DMS153 treated with DMSO at 0.1 percent for 48 hours (cell line): Measurements from ENCODE around the gene FNDC1.
A peak's percentile ranks its signal among the peaks of the same experiment; 100 is the strongest.

ENCODE experiments used
- DNase-seq: peaks from one replicate; lab custom pipeline; 2025; ENCODE audit not compliant: unreplicated experiment; lab: John Stamatoyannopoulos, UW

Gene FNDC1

GRCh38 chr6:159204605-159205004 lies 35.4 kb downstream of the FNDC1 start:
- no peak for DNase-seq

DNA sequence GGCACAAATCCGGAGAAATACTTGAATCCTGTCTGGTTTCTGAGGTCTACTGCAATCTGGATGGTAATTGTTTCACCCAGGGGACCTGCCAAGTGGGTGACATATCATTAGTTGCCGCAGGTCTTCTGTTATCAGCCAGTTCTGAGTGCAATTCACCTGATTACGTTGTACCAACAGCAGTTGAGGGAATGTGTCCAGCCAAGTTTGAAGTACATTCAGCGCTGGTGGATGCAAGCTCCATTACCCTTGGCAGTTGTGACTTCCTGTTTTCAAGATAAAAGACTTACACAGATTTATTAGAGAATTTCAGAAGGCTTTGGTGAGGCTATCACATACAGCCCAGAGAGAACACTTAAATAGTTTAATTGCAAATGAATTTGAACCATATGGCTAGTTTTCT lies 42.8 kb downstream of the FNDC1 start:
- no peak for DNase-seq

DNA sequence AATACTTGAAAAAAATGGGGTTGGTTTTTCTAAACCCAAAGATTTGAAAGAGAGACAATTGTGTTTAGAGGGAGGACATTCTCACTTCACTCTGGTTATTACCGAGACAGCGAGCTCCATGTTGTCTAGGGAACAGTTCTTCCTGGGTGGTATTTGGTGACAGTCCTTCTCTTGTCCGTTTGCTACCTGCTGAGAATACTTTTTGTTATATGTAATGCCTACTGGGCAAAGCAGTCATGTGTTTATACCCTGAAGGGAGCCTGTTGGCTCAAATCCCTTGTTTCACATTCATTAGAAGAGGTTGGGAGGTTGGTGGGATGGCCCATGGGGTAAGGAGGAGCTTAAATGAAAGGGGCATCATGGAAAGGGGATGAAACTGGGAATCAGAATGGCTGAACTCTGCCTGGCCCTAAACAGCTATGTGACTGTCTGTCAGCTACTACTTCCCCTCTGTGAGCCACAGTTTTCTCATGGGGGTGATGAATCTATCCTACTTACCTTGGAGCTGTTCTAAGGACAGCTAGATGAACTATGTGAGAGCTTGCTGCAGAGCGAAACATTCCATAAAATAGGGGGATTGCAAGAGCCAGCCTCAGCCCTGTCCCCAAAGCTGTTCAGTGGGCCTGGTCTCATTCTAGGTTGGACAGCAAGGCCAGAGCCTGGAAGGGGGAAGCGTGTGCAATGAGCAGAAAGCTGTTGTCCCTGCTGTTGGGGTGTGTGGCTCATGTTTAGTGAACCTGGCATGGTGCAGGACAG lies 43.5 kb downstream of the FNDC1 start:
- no peak for DNase-seq

DNA sequence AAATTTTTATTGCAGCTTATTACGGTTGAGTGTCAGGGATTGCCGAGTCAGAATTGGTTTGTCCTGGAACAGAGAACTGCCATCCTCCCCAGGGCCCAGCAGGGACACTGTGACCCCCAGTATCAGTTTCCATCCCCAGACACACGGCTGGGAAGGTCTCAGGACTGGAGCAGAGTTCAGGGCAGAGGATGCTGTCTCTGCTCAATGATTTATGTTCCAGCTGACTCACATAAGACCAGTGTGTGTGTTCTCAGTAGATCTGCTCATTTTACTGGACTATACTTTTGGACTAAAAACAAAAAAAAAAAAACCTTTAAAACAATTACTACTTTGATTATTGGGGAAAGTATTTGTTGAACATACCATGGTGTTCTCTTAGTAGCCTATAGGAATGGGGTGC lies 44.2 kb downstream of the FNDC1 start:
- DNase-seq = no peak

- no peak for DNase-seq
Observed at GRCh38 chr6:159214281-159214680, 45.1 kb downstream of the FNDC1 start.

DNA sequence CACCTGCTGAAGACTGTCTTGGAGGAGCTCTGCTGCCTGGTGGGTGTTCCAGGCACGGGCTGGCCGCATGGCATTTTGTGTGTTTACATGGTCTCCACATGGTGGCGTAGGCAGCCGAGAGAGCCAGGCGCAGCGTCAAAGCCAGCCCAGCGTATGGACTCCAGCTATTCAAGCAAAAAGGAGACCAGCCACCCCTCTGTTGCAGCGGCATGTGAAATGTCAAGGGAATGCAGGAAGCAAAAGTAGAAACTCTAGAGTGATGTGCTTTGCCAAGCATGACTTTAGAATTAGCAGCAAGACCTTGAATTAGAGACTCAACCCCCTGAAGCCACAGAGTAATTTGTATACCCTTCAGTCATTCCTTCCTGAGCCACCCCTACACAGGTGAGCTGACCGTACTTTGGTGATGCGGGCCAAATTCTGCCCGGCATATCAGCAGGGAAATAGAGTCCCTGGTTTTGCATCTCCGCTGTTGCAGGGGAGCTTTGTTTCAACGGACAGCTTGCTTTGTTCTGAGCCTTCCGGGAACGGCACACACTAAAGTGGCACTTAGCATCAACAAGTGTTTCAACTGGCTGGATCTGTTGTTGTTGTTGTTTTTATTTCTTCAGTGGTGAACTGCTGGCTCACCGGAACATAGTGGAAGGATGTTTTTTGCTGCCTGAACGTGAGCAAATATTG lies 48.5 kb downstream of the FNDC1 start:
- peak; percentile 27 for DNase-seq

DNA sequence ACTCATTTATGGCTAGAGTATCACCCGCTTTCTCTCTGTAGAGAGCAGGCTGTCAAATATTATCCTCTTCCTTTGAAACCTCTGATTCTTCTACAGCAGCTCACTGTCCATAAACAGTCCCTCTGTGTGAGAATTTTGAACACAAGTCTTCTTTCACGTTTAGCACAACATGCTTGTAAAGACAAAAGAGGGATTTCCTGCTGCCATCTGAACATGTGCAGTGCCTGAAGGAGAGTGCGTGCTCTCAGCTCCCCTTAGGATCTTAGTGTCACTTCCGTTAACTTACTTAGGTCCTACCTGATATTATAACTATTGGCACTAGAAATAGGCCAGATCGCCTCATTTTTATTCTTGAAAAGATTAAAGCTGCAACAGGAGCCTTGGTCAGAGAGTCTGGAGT lies 50.9 kb downstream of the FNDC1 start:
- no peak for DNase-seq

GRCh38 chr6:159221486-159222170 lies 52.4 kb downstream of the FNDC1 start:
- no peak for DNase-seq

DNA sequence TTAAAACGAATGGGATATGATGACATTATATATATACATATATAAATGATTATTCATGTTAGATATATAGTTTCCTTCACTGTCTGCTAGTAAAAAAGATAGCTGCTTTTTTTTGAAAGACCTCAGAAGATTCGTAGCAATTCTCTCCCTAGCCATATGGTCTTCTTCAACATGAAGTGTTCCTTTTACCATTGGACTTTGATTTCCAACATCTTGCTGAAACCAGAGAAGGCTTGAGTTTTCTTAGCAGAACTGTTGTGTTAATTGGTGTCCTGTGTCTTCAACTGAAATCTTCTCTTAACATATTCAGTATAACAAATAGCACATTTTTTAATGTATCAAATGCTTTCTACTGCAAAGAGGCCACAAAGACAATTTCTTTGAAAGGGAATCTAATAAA lies 55.3 kb downstream of the FNDC1 start:
- no peak for DNase-seq

- no peak for DNase-seq
Observed at GRCh38 chr6:159229651-159230051, 60.5 kb downstream of the FNDC1 start.

- no peak for DNase-seq
Observed at GRCh38 chr6:159232106-159232645, 63.0 kb downstream of the FNDC1 start.

- no peak for DNase-seq
Observed at GRCh38 chr6:159232751-159233150, 63.6 kb downstream of the FNDC1 start.

DNA sequence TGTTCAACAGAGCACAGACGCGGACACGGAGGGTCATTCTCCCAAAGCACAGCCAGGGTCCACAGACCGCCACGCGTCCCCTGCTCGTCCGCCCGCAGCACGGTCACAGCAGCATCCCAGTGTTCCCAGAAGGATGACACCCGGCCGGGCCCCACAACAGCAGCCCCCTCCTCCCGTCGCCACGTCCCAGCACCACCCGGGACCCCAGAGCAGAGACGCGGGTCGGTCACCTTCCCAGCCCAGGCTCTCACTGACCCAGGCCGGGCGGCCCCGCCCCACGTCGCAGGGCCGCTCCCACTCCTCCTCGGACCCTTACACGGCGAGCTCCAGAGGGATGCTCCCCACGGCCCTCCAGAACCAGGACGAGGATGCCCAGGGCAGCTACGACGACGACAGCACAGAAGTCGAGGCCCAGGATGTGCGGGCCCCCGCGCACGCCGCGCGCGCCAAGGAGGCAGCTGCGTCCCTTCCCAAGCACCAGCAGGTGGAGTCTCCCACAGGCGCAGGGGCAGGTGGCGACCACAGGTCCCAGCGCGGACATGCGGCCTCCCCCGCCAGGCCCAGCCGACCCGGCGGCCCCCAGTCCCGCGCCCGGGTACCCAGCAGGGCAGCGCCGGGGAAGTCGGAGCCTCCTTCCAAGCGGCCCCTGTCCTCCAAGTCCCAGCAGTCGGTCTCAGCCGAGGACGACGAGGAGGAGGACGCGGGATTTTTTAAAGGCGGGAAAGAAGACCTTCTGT lies 64.3 kb downstream of the FNDC1 start:
- DNase-seq = no peak

GRCh38 chr6:159234102-159234553 lies 64.9 kb downstream of the FNDC1 start:
- no peak for DNase-seq

- DNase-seq = no peak
Observed at GRCh38 chr6:159238920-159239558, 69.8 kb downstream of the FNDC1 start.

GRCh38 chr6:159249128-159249527 lies 79.9 kb downstream of the FNDC1 start:
- no peak for DNase-seq

DNA sequence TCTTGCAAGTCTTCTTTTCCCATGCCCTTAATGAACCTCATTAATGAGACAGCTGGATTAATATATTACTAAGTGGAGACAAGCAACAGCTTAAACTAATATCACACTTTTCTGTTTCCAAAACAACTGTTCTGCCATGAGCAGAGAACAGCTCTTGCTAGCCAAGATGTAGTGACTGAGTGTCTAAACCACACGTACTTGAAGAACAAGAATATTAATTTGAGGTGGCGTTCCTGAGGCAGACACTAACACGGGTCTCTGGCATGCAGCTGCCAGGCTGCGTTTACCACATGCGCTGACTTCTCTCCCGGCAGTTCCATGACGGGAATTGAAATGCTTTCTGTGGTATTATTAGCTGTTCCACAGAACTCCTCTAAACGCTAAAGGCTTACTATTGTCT lies 80.6 kb downstream of the FNDC1 start:
- DNase-seq = no peak

DNA sequence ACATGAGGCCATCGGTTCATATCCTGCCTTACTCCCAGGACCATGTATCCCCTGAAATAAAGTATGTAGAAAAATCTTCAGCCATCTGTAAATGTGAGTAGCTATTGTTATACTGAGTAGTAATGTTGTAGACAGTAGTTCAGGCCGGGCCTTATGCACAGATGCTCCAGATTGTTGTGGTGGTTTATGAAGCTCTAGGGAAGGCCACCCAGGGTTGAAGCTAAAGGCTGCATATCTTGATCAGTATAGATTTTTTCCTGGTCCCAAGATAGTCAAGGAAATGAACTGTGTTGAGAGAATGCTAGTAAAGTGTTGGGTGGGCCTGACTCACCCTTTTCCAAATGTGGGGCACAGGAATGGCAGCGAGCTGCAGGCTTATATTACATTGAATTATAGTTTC lies 81.4 kb downstream of the FNDC1 start:
- DNase-seq = no peak

GRCh38 chr6:159252955-159253508 lies 83.8 kb downstream of the FNDC1 start:
- peak; percentile 38 for DNase-seq

GRCh38 chr6:159254186-159254585 lies 85.0 kb downstream of the FNDC1 start:
- no peak for DNase-seq
